Right forelimb (tissue), 1 donor: ENCODE results near the gene ATXN1.
"Not testable (repeated sequence)": the region's sequence is repeated elsewhere in the genome, so short reads cannot be mapped to it uniquely, and the experiment has no call there.

ENCODE experiments used
- DNase-seq: peaks from one replicate; pipeline ENCODE4 v3.0.0-alpha.2; 2018

Gene ATXN1

GRCh38 chr6:16635810-16636602, 125.3 kb downstream of the ATXN1 start:
- no peak for DNase-seq

GRCh38 chr6:16635291-16635809, 125.9 kb downstream of the ATXN1 start:
- DNase-seq: no peak

GRCh38 chr6:16634855-16635254, 126.4 kb downstream of the ATXN1 start:
- DNase-seq: no peak

GRCh38 chr6:16633961-16634360, 127.3 kb downstream of the ATXN1 start:
- DNase-seq: no peak

GRCh38 chr6:16633465-16633864, 127.8 kb downstream of the ATXN1 start:
- DNase-seq: no peak

GRCh38 chr6:16632101-16632500, 129.2 kb downstream of the ATXN1 start:
- no peak for DNase-seq

- DNase-seq: no peak
Measured at GRCh38 chr6:16630026-16630643, 131.1 kb downstream of the ATXN1 start.

GRCh38 chr6:16628580-16628979, 132.7 kb downstream of the ATXN1 start:
- DNase-seq: not testable (repeated sequence)

GRCh38 chr6:16626650-16627049, 134.6 kb downstream of the ATXN1 start:
- no peak for DNase-seq

GRCh38 chr6:16625291-16626265, 135.7 kb downstream of the ATXN1 start:
- no peak for DNase-seq

GRCh38 chr6:16624636-16625290, 136.5 kb downstream of the ATXN1 start:
- no peak for DNase-seq

- DNase-seq: no peak
Measured at GRCh38 chr6:16623731-16624130, 137.5 kb downstream of the ATXN1 start.

- DNase-seq: no peak
Measured at GRCh38 chr6:16623029-16623653, 138.1 kb downstream of the ATXN1 start.

GRCh38 chr6:16622193-16622592, 139.1 kb downstream of the ATXN1 start:
- DNase-seq: no peak

- DNase-seq: no peak
Measured at GRCh38 chr6:16621002-16621401, 140.3 kb downstream of the ATXN1 start.

GRCh38 chr6:16619777-16620176, 141.5 kb downstream of the ATXN1 start:
- no peak for DNase-seq

- DNase-seq: no peak
Measured at GRCh38 chr6:16618962-16619361, 142.3 kb downstream of the ATXN1 start.

- DNase-seq: not testable (repeated sequence)
Measured at GRCh38 chr6:16615215-16615614, 146.0 kb downstream of the ATXN1 start.

- DNase-seq: not testable (repeated sequence)
Measured at GRCh38 chr6:16614143-16614542, 147.1 kb downstream of the ATXN1 start.

GRCh38 chr6:16613504-16613903, 147.8 kb downstream of the ATXN1 start:
- DNase-seq: not testable (repeated sequence)

- no peak for DNase-seq
Measured at GRCh38 chr6:16608444-16608843, 152.8 kb downstream of the ATXN1 start.

GRCh38 chr6:16602035-16602434, 159.2 kb downstream of the ATXN1 start:
- DNase-seq: no peak
